ENCODE data around the gene LACRT.

DNA sequence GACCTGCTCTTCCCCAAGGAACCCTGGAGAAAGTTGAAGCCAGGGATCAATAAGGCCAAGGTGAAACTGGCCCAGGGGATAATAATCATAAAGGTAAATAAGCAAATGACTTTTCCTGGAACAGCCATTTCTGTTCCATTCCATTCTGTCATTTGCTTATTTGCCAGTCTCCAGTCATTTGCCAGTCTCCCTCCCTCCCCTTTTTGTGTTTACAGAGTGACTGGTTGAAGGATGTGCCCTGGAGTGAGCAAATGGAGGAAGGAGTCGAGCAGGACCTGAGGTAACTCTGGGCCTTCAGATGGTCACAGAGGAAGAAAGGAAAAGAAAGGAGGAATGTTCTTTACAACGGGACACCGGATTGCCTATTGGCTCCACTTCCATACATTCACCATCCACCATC, 31.3 kb upstream of the LACRT start:
- TF ChIP-seq, protein P1, sequence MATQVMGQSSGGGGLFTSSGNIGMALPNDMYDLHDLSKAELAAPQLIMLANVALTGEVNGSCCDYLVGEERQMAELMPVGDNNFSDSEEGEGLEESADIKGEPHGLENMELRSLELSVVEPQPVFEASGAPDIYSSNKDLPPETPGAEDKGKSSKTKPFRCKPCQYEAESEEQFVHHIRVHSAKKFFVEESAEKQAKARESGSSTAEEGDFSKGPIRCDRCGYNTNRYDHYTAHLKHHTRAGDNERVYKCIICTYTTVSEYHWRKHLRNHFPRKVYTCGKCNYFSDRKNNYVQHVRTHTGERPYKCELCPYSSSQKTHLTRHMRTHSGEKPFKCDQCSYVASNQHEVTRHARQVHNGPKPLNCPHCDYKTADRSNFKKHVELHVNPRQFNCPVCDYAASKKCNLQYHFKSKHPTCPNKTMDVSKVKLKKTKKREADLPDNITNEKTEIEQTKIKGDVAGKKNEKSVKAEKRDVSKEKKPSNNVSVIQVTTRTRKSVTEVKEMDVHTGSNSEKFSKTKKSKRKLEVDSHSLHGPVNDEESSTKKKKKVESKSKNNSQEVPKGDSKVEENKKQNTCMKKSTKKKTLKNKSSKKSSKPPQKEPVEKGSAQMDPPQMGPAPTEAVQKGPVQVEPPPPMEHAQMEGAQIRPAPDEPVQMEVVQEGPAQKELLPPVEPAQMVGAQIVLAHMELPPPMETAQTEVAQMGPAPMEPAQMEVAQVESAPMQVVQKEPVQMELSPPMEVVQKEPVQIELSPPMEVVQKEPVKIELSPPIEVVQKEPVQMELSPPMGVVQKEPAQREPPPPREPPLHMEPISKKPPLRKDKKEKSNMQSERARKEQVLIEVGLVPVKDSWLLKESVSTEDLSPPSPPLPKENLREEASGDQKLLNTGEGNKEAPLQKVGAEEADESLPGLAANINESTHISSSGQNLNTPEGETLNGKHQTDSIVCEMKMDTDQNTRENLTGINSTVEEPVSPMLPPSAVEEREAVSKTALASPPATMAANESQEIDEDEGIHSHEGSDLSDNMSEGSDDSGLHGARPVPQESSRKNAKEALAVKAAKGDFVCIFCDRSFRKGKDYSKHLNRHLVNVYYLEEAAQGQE (IDR thresholded peaks at IDR 0.05; ENCODE audit: insufficient read depth in 1 of 2, low read depth in 2 of 2, low read length in 2 of 2), result no peak
- no peak for TF ChIP-seq POLR2AphosphoS5 (IDR thresholded peaks at IDR 0.05; ENCODE audit: low read depth, low read length)
- no peak for TF ChIP-seq SIN3A (IDR thresholded peaks at IDR 0.05; ENCODE audit: borderline replicate concordance, insufficient read depth, low read length)
- no peak for TF ChIP-seq TAF1 (IDR thresholded peaks at IDR 0.05; ENCODE audit: borderline replicate concordance, insufficient read depth, low read length)

Data from PFSK-1 (cell line).